Panc1 (cell line): Measurements from ENCODE around the gene EXOC6B.

Source experiments
- CTCF ChIP-seq: fragments of 450-650 bp; IDR thresholded peaks from 2 replicates; pipeline ENCODE4 v1.5.1; 2017; ENCODE audit warnings: mild to moderate bottlenecking
- POLR2AphosphoS5 ChIP-seq: IDR thresholded peaks from 2 replicates; pipeline ENCODE4 v1.6.1; 2012; ENCODE audit warnings: mild to moderate bottlenecking, low read depth, low read length, moderate library complexity
- TF ChIP-seq, protein P1 (sequence below), 2 experiments: IDR thresholded peaks; 2 replicates each; pipeline ENCODE4 v1.6.1; 2011 to 2012; ENCODE audit warnings: low read depth in 2 of 2, control low read depth in 1 of 2, low read length in 1 of 2, mild to moderate bottlenecking in 1 of 2, moderate library complexity in 1 of 2; ENCODE audit not compliant: insufficient read depth in 1 of 2

DNA sequence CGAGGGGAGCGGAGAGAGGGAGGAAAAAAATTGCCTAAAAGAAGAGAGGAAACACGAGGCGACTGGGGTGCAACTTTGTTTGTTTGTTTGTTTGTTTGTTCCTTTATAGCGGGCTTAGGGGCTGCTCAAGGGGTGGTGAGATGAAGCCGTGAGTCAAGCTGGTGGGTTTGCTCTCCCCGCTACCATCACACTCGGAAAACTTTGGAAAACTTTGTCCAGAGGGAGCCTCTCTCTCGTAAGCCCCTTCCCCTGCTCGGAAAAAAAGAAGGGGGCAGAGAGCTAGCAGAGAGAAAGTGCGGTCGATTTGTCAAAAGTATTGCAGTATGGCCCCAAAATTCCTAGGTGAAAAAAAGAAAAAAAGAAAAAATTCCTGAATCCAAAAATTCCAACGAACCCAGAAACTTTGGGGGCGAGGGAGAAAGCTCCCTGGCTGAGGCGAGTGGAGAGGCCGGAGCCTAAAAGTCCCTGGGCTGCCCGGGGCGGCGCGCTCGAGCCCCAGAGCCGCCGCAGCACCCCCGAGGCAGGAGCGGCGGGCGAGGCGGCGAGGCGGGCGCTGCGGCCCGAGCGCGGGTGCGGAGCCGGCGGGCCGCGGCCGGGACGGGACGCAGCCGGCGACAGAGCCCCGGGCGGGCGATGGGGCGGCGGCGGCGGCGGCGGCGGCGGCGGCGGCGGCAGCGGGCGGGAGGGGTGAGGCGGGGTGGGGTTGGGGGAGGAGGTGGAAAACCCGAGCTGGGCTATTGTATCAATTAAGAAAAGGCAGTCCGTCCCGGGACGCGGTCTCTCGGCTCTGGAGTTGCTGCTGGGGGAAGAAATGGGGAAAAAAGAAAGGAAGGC, 677.6 kb downstream of the EXOC6B start:
- TF ChIP-seq CTCF (no peak), POLR2AphosphoS5 (no peak)
- TF ChIP-seq, protein P1, sequence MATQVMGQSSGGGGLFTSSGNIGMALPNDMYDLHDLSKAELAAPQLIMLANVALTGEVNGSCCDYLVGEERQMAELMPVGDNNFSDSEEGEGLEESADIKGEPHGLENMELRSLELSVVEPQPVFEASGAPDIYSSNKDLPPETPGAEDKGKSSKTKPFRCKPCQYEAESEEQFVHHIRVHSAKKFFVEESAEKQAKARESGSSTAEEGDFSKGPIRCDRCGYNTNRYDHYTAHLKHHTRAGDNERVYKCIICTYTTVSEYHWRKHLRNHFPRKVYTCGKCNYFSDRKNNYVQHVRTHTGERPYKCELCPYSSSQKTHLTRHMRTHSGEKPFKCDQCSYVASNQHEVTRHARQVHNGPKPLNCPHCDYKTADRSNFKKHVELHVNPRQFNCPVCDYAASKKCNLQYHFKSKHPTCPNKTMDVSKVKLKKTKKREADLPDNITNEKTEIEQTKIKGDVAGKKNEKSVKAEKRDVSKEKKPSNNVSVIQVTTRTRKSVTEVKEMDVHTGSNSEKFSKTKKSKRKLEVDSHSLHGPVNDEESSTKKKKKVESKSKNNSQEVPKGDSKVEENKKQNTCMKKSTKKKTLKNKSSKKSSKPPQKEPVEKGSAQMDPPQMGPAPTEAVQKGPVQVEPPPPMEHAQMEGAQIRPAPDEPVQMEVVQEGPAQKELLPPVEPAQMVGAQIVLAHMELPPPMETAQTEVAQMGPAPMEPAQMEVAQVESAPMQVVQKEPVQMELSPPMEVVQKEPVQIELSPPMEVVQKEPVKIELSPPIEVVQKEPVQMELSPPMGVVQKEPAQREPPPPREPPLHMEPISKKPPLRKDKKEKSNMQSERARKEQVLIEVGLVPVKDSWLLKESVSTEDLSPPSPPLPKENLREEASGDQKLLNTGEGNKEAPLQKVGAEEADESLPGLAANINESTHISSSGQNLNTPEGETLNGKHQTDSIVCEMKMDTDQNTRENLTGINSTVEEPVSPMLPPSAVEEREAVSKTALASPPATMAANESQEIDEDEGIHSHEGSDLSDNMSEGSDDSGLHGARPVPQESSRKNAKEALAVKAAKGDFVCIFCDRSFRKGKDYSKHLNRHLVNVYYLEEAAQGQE (IDR thresholded peaks at IDR 0.05; ENCODE audit: insufficient read depth in 1 of 2, low read depth in 2 of 2, low read length in 1 of 2): no peak
